HTERT RPE-1 (cell line): ENCODE data around the gene LAMC1.

Experiments
- in situ Hi-C: fragments of 300-500 bp; cut with MboI; formaldehyde crosslinking; loops from 4 replicates; pipeline ENCODE4 v1.14.3; 2020; ENCODE audit warnings: low sequenced_read_pairs

Gene LAMC1

DNA sequence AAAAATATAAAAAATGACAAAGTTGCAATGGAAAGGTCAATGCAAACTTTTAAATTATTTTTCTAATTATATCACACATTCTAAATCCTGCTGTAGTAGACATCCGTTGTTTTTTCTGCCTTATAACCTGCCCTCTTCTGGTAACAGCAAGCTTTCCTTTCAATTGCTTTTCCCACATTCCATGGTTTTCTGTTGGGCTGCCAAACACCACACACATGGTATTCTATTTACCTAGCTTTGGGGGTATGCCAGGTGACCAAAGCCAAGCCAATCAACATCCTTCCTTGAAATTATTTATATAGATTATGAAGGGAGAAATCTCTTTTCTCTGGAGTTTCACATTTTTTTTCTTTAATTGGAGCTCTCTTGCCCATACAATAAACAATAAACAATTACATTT is 3.4 kb upstream of the LAMC1 start:
- in situ Hi-C loops = no loop called here

DNA sequence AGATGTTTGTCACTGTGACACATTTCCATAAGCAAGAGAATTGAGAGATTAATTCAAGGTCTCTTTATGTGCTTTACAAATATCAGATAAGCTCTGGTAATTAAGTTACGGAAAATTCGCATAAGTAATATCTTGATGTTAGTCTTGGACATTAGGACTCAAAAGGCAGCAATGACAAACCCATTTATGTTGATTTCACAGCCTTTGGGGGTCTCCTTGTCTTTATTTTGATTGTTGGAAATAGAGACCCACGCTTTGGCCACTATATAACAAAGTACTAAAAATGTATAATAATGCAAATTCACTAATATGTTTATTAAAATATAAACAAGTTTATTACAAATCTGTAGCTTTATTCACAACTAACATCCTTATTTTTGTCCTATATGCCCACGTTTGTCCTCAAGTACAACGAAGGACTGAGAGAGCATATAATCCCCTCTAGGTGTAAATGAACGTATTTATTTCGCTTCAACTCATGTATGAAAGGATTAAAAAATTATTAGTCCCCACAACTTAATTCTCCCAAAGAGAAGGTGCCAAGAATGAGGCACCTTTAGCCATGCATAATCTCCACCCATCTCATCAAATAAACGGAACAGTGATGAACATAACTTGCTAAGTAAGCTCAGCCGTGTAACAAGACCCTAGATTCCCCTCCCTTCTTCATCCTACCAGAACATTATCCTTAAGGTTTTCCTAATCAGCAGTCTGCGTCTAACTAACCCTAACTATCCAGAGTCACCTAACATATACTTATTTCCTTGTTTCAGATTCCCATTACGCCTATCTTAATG is 1.6 kb upstream of the LAMC1 start:
- in situ Hi-C loops = no loop called here

DNA sequence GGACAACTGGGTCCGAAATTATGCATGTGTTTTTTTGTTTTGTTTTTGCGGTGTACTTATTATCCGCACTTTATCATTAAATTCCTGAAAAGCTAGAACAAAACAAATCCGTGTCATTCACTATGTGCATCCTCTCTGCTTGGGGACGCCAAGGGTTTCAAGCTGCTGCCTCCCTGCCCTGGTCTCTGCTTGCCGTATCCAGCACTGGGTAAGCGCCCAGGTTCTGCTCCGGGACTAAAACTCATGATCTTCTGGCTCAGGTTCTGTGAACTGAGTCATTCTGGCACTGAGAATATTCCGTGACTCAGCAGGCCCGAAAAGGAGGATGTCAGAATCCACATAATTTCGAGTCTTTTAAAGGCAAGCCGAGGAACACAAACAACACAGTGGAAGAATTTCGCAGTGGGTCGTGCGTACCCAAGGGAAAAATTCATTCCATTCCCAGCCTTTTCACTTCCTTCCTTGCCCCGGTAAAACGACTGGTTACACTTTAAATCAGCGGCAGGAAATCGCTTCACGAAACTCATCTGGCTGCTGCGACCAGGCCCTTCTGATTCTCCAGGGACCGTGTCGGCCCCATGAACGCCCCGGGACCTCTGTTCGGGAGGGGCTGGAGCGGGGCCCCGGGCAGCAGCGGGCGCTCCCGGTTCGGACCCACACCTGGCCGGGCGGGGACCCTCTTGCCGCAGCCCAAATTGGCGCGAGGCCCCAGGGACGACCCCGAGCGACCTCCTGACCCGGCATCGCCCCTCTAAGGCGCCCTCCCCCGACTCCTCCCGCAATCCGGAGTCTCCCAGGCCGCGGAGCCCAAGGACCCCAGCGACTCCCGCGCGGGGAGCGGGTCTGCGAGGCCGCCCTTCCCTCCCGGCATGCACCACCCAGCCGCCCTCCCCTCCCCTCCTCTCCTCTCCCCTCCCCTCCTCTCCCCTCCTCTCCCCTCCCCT is 746 bp upstream of the LAMC1 start:
- in situ Hi-C loops = no loop called here

DNA sequence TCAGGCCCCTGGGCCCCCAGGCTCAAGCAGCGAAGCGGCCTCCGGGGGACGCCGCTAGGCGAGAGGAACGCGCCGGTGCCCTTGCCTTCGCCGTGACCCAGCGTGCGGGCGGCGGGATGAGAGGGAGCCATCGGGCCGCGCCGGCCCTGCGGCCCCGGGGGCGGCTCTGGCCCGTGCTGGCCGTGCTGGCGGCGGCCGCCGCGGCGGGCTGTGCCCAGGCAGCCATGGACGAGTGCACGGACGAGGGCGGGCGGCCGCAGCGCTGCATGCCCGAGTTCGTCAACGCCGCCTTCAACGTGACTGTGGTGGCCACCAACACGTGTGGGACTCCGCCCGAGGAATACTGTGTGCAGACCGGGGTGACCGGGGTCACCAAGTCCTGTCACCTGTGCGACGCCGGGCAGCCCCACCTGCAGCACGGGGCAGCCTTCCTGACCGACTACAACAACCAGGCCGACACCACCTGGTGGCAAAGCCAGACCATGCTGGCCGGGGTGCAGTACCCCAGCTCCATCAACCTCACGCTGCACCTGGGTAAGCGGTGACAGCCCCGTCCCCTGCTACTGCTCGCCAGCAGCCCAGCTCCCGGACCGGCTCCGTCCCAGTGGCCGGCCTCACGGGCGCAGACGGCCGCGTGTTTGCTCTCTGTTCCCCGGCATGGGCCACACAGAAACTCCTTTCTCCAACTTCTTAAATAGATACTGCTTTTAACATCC is 539 bp downstream of the LAMC1 start:
- in situ Hi-C loops = no loop called here

DNA sequence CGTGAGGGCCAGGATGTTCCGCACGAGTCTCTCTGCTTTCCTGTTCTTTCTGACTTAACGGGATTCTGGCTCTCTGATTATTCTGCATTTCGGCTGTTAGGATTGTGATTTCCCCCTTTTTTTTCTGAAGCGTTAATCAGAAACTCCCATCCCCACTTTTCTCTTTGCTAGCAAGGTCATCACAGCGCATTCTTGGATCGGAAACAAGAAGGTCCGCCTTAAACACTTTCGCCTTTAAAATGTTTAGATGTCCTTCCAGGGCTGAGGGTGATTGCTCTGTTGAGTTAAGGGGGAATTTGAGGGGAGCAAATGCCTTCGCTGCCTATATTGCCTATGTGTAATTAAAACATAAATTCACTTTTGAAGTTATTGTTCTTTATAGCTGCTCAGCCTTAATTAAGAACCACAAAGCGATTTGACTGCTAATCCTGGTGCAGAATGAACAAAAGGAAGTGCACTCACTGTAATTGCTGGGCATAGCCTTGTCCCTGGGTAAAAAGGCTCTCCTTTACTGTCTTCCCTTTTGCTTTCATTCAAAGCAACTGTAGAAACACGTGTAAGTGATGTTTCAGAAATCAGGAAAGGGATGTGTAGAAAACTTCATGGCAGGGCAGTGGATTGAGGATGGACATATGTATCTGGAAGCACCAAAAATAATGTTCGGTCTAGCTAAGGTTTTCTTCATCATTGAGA is 1.2 kb downstream of the LAMC1 start:
- in situ Hi-C loops = no loop called here

DNA sequence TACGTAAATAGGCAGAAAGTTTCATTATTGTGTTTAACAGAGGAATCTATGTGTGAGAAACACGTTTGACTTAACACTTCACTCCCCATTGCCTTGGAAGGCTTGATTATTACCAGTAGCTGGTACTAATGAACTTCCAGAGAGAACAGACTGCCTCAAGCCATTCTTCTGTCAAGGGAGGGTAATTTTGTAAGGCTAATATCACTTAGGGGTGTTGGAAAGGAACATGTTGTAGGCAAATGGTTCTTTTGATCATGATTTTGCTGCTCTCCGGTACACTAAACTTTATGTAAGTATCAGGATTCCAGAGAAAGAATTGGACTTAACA is 1.8 kb downstream of the LAMC1 start:
- in situ Hi-C loops = no loop called here

DNA sequence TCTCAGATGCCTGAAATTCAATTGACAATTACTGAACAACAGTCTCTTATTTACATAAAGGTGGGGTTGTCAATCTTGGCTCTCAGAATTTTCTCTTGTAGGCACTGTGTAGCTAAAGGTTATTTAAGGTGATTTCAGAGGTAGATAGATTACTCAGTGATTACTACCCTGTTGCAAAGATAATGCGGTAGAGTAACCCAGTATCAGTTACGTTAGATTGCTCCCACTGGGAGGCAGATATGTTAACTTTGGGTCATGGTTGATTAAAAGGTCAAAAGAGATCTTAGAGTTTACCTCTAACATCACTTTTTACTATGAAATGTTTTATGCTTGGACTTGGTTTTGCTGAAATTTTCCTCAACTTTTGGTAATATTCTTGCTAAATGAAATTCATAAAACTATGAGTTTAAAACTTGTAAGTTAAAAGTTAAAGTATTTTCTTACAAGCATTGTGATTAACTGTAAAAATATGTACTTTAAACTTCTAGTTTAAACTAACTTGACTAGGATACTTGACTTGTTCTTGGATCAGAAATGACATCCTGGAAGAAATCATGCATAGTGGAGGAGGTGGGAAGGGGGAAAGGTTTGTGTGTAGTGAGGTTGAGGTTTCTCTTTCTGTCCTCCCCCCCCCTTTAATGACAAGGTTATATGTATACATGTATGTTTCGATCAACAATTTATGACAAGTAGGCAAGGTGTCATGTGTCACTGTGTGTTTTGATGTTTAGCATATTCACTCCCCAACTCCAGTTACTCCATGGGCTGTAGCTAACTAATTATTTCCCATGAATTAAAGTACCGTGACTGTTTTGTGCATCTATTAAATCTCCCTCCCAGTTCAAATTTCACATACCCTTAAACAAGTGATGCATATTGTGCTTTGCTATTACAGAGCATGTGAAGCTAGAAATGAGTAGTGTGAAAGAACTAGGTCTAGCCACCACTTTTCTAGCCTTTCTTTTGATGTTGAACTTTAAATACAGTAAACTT is 2.9 kb downstream of the LAMC1 start:
- in situ Hi-C loops = no loop called here

DNA sequence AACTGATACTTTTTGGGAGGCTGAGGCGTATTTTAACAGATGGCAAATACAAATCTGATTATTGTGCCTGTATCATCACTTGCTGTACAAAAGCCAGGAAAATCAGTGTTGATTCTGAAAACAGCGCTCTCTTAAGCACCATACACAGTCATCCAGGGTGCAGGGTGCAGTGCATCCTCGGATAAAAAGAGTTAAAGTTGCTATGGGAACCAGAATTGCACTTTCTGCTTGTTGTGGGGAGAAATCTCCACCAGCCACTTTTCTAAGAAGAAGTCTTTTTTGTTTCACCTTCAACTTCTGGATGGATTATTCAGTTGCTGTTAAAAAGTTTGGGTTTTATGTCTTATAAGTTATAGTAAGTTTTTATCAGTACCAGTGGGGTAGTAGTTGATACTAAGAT is 3.8 kb downstream of the LAMC1 start:
- in situ Hi-C loops = no loop called here

DNA sequence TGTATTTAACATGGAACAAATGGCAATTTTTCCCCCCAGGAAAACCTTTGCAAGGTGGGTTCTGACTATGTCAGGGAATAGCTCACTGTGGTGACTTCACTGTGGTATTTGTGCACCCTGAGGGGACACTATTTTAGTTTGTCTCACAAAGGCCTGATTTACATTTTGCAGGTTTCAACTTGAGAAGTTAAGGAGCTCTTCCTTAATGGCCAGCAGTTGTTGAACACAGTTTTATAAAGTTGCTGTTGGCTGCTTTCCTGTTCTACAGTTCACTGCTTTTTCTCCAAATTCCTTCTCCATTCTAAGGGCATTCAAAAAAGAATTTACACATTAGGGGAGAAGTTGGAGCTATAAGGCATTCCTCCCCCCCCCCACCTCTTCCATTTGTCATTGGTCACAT is 4.6 kb downstream of the LAMC1 start:
- in situ Hi-C loops = no loop called here

DNA sequence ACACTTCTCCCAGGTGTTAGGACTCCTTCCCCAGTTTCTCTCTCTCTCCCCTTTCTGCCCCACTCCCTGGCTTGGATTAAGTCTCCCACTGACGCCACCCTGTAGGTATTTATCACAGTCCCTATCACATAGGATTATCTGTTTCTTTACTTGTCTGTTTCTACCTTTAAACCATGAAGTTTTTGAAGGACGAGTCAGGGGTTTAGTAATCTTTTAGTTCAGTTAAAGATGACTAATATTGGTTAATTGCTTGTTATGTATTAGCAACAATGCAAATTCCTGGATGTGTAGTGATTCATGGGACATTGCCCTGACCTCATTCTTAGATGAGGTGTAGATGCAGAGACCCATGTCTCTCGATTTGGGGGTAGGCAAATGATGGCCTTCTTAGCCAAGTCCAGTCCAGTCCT is 6.4 kb downstream of the LAMC1 start:
- in situ Hi-C loops = no loop called here

DNA sequence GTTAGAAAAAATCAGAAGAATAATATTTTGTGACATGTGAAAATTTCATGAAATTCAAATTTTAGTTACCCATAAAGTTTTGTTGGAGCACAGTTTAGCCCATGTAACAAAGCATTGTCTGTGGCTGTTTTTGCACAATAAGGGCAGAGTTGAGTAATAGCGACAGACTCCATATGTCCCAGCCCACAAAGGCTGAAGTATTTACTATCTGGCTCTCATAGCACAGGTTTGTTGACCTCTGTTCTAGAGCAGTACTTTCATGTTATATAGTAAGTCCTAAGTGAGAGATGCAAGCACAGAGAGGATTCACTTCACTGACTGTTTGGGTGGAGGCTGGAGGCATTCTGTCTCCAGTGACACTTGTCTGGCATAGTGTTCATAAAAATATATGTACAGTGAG is 6.8 kb downstream of the LAMC1 start:
- in situ Hi-C loops = no loop called here

DNA sequence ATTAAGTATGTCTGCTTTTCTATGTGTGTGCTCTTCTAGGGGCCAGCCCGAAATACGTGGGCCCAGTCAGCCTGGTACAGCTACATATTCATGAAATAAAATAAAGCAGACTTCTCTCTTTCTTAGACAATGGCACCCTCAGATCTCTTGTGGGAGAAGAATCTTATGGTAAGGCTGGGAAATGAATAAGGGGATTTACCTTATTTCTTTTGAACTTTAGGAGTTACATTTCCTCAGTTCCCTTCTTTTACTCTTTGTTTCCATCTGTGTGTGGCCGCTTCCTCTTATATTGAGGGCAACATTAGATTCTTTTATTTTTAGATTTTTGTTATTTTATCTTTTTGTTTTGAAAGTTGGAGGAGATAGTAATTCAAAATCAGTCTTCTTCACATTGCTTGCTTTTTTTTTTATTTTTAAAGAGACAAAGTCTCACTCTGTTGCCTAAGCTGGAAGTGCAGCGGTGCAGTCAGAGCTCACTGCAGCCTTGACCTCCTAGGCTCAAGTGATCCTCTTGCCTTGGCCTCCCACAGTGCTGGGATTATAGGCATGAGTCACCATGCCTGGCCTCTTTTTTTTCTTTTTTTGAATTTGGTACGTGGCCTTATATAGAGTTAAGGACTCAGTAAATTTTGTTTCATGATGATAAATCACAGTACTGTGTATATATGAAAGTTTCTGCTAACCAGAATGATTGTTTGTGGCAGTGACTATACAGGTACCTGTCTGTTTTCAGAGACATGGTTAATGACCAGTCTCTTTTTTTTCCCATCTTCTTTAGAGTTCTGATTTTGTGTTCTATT is 9.1 kb downstream of the LAMC1 start:
- in situ Hi-C loops = no loop called here

DNA sequence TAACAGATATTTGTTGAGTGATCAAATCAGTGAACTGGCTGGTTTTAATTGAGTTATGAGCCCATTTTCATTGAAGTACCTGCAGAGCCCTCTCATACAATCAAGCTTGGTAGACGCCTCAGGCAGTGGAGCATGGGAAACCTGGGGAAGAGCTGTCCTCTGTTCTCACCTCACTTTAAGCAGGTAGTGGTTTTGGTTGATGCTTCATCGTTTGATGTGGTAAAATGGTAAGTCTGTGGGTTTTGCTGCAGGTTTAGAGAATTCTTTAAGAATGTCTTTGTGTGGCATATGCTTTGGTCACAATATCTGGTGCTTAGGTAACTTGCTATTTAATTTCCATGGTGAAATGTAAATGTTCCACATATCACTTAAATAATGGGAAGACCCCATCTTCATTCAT is 10.0 kb downstream of the LAMC1 start:
- in situ Hi-C loops = no loop called here

DNA sequence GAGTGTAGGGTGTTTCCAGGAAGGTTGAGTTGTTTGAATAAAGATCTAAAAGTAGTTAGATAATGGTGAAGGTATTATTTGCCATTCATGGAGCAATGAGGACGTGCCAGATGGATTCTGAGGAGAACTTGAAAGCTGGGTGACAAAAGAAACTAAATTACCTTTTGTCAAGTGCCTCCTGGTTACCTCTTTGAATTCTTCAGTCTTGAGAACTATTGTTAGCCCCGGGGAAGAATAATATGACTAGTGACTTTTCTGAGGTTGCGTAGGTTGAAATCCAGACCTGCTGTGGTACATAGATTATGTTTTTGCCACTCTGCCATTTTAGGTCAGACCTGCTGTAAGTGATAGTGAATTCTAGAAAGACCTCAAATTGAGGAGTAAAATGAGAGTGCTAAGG is 11.5 kb downstream of the LAMC1 start:
- in situ Hi-C loops = no loop called here

DNA sequence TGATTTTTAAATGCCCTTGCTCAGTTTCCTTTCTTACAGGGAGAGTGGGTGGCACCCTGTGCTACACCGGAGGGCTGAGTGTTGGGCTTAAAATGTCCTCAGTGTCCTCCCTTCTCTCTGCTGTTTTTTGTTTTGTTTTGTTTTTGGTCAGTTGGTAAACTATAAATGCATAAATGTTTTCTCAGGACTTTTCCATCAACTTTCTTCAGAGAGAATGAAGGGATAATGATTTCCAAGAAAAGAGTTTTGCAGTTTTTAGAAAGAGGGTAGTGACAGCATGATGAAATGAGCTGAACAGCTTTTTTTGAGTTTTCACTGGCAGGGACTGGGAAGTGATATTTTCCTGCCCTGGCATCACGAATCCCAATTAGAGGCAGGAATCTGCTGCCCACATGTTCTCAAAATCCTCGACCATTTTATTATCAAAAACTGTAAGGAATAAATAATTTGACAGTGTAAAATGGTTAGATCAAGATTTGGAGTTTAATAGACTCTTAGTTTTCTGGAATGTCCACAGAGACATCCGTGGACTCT is 15.2 kb downstream of the LAMC1 start:
- in situ Hi-C loops = no loop called here

DNA sequence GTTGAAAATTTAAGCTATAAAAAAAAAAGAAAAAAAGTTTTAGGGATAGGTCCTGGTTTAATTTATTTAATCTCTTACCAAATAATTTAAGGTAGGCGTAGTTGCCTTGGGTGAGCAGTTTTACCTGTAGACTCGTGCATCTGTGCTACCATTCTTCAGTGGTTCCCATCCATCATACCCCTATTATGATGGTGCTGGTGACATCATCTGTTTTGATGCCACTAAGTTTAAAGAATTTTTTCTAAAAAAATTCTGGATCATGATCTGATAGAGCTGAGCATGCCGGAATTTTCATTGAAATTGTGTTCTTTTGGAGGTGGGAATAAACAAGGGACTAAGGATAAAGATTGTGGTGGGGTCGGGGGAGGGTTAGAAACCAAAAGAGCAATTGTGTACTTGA is 15.7 kb downstream of the LAMC1 start:
- in situ Hi-C loops = no loop called here

DNA sequence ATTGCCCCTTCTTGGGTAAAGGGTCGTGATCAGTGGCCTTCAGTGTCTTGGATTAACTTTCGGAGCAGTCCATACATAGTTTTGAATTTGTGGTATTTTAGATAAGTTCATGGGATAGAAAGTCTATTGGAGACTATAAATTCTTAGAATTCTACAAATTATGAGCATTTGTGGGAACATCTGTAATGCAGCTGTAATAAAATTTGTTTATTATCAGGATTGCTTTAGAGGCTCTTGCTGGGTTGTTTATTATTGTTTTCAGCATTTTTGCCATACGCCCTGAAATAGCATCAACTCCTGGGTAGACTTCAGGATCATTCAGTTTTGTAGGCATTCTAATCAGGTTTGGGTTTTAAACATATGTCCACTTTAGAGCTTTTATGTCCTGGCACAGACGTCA is 16.1 kb downstream of the LAMC1 start:
- in situ Hi-C loops = no loop called here

DNA sequence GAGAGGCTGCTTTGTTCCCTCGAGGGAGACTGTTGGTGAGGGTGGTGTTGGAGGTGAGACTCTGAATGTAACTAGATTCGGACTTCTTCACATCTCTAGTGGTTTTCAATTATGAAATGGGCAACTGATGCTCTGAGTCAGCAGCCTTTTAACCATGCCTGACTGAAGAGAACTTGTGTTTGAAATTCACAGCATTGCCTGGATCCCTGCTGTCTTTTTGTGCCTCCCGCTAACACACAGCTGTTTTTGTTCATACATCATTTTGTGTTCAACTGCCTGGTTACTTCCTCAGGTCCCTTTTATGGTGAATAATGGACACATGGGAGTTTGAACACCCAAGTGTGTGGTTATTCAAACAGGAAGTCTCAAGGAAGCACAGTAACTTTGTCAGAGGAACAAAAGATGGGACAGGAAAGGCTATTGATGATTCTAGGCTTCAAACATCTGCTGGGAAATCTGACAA is 16.8 kb downstream of the LAMC1 start:
- in situ Hi-C loops = no loop called here

DNA sequence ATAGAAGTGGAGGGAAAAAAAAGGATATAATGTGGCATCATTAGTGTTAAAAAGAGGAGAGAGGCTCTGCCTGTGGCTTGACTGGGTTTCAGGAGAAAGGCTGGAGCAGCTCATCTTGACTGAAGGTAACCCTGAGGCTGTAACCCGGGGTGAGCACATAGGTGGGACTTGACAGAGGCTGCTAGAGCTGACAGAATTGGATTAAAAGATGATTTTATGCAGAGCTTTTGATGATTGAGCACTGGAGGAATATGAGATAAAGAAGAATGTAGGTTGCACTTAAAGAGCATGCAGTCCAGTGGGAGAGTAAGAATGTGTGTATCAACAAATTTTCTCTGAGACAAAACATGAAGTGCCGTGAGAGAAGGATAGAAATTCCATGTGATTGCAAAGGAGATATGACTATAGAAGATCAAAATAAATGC is 17.3 kb downstream of the LAMC1 start:
- in situ Hi-C loops = no loop called here
